Fibroblast of lung (primary cell): ENCODE results near the gene CLIC6. TPM values are rescaled to one million over a fixed set of nuclear protein-coding genes. Genes with fewer than 3 reads are reported as not detected.
"Not testable (repeated sequence)": the region's sequence is repeated elsewhere in the genome, so short reads cannot be mapped to it uniquely, and the experiment has no call there.

ENCODE experiments used
- DNase-seq, 2 donors: peaks; one replicate each; pipeline versions ENCODE4 v3.0.0 to v3.0.0-alpha.2; 2010; ENCODE audit warnings: low read depth in 2 of 2
- H2AFZ ChIP-seq: 2 replicates; pipeline ENCODE4 v1.5.1; 2012; ENCODE audit warnings: low read length, control low read depth, inconsistent platforms
- H3K27ac ChIP-seq: 2 replicates; pipeline ENCODE4 v1.5.1; 2011; ENCODE audit warnings: low read length, control low read depth; ENCODE audit not compliant: insufficient read depth
- H3K27me3 ChIP-seq: 2 replicates; pipeline ENCODE4 v1.5.1; 2011; ENCODE audit warnings: mild to moderate bottlenecking, low read length; ENCODE audit not compliant: control insufficient read depth, insufficient read depth
- H3K36me3 ChIP-seq: 2 replicates; pipeline ENCODE4 v1.5.1; 2011; ENCODE audit warnings: low read length; ENCODE audit not compliant: control insufficient read depth, insufficient read depth
- H3K4me1 ChIP-seq: 2 replicates; pipeline ENCODE4 v1.5.1; 2011; ENCODE audit warnings: low read length; ENCODE audit not compliant: control insufficient read depth, insufficient read depth; ENCODE audit errors: extremely low read depth
- H3K4me2 ChIP-seq: 2 replicates; pipeline ENCODE4 v1.5.1; 2011; ENCODE audit warnings: low read length, control low read depth; ENCODE audit not compliant: insufficient read depth; ENCODE audit errors: extremely low read depth
- H3K4me3 ChIP-seq, 4 experiments: fragments of 200-600 bp in 1 of 4; sonication (generic) in 1 of 4; replicated peaks in 1 of 4; 2 replicates each; pipeline ENCODE4 v1.5.1; 2011 to 2016; ENCODE audit warnings: low read length in 4 of 4, low read depth in 3 of 4, mild to moderate bottlenecking in 3 of 4, control low read depth in 2 of 4, inconsistent platforms in 1 of 4, mixed read lengths in 1 of 4; ENCODE audit not compliant: insufficient read depth in 1 of 4; ENCODE audit errors: control extremely low read depth in 1 of 4
- H3K79me2 ChIP-seq: 2 replicates; pipeline ENCODE4 v1.5.1; 2012; ENCODE audit warnings: mild to moderate bottlenecking, low read length, inconsistent platforms; ENCODE audit not compliant: control insufficient read depth, insufficient read depth
- H3K9ac ChIP-seq: 2 replicates; pipeline ENCODE4 v1.5.1; 2011; ENCODE audit warnings: mild to moderate bottlenecking, low read length, control low read depth; ENCODE audit not compliant: insufficient read depth
- H3K9me3 ChIP-seq: 2 replicates; pipeline ENCODE4 v1.5.1; 2012; ENCODE audit warnings: low read depth, low read length; ENCODE audit not compliant: control insufficient read depth, insufficient read depth
- H4K20me1 ChIP-seq: 2 replicates; pipeline ENCODE4 v1.5.1; 2011; ENCODE audit warnings: low read length; ENCODE audit not compliant: control insufficient read depth, insufficient read depth; ENCODE audit errors: extremely low read depth
- EZH2 ChIP-seq: IDR thresholded peaks from 2 replicates; pipeline ENCODE4 v1.5.1; 2012; ENCODE audit warnings: low read length, control low read depth, mild to moderate bottlenecking; ENCODE audit errors: missing control alignments
- polyA plus RNA-seq, 2 donors: library from polyadenylated mRNA; depleted of rRNA in 1 of 2; stranded (reverse) in 1 of 2; unstranded in 1 of 2; fragments of >200 nt; gene quantifications; 2 replicates each; pipeline ENCODE4 v1.2.1, GENCODE V29; 2011 to 2012; ENCODE audit warnings: missing spikeins in 1 of 2
- total RNA-seq: library from RNA; depleted of rRNA; stranded (reverse); fragments of >200 nt; gene quantifications from 2 replicates; pipeline ENCODE4 v1.2.1, GENCODE V29; 2014
- TF ChIP-seq, protein P1 (sequence below), 2 donors: IDR thresholded peaks in 1 of 2; conservative IDR thresholded peaks in 1 of 2; 1 replicate in 1 of 2; 2 replicates in 1 of 2; pipeline ENCODE4 v1.5.1; 2011 to 2012; ENCODE audit warnings: low read length in 2 of 2, control low read depth in 1 of 2, inconsistent platforms in 1 of 2, low read depth in 1 of 2, mild to moderate bottlenecking in 1 of 2

The CLIC6 gene
- total and polyA plus RNA-seq, 2 donors (not counting 1 experiment from before 2014, with no cell fraction given): 2.0 to 5.3 TPM

GRCh38 chr21:34713621-34714020, 44.8 kb downstream of the CLIC6 start:
- H3K4me2 ChIP-seq: no peak overlapping the region

DNA sequence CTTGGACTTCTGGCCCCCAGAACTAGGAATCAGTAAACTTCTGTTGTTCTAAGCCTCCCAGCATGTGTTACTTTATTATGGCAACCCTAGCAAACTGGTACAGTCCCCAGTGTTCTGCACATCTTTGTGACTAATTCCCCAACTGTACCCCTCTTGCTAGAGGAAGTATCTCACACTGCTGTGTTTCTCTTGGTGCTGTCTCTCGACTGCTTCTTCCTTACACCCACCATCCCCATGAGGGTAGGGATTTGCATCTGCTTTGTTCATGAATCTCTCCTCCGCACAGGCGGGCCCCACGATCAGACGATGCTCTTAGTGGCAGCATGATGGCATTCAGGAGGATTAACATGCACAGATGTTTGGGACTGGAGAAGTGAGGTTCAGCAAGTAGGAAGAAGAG, 46.7 kb downstream of the CLIC6 start:
- Histone ChIP-seq H3K9ac (no peak overlapping the region), H3K4me3 (no peak overlapping the region), H3K79me2 (no peaks in the 10 kb centered on the region), H4K20me1 (no peaks in the 10 kb centered on the region), H3K27ac (no peak overlapping the region), H3K4me1 (no peaks in the 10 kb centered on the region), H2AFZ (no peak overlapping the region), H3K27me3 (no peaks in the 10 kb centered on the region), H3K9me3 (no peaks in the 10 kb centered on the region), H3K36me3 (no peaks in the 10 kb centered on the region), H3K4me2 (no peak overlapping the region)
- TF ChIP-seq EZH2: no peak
- TF ChIP-seq, protein P1, sequence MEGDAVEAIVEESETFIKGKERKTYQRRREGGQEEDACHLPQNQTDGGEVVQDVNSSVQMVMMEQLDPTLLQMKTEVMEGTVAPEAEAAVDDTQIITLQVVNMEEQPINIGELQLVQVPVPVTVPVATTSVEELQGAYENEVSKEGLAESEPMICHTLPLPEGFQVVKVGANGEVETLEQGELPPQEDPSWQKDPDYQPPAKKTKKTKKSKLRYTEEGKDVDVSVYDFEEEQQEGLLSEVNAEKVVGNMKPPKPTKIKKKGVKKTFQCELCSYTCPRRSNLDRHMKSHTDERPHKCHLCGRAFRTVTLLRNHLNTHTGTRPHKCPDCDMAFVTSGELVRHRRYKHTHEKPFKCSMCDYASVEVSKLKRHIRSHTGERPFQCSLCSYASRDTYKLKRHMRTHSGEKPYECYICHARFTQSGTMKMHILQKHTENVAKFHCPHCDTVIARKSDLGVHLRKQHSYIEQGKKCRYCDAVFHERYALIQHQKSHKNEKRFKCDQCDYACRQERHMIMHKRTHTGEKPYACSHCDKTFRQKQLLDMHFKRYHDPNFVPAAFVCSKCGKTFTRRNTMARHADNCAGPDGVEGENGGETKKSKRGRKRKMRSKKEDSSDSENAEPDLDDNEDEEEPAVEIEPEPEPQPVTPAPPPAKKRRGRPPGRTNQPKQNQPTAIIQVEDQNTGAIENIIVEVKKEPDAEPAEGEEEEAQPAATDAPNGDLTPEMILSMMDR (conservative IDR thresholded peaks at IDR 0.05 in 1 of 2, IDR thresholded peaks at IDR 0.05 in 1 of 2; ENCODE audit: low read depth in 1 of 2, low read length in 2 of 2): no peak
- DNase-seq: no peak

More at GRCh38 chr21:34713621-34714020, 44.8 kb downstream of the CLIC6 start:
- no peak overlapping the region for H3K9ac ChIP-seq
- no peaks in the 10 kb centered on the region for H4K20me1 ChIP-seq
- H3K36me3 ChIP-seq: no peaks in the 10 kb centered on the region
- no peaks in the 10 kb centered on the region for H3K4me1 ChIP-seq
- no peaks in the 10 kb centered on the region for H3K9me3 ChIP-seq
- no peaks in the 10 kb centered on the region for H3K27me3 ChIP-seq
- H3K4me3 ChIP-seq: no peak overlapping the region
- no peak overlapping the region for H3K27ac ChIP-seq
- TF ChIP-seq EZH2: no peak
- TF ChIP-seq, protein P1 (conservative IDR thresholded peaks at IDR 0.05 in 1 of 2, IDR thresholded peaks at IDR 0.05 in 1 of 2; ENCODE audit: low read depth in 1 of 2, low read length in 2 of 2): no peak
- DNase-seq: no peak
- H3K79me2 ChIP-seq: no peaks in the 10 kb centered on the region
- no peak overlapping the region for H2AFZ ChIP-seq

GRCh38 chr21:34715985-34716596, 47.3 kb downstream of the CLIC6 start:
- Histone ChIP-seq H3K9ac (no peak overlapping the region), H4K20me1 (no peaks in the 10 kb centered on the region), H3K27me3 (peaks cover 2% of the 10 kb centered on the region), H3K36me3 (no peaks in the 10 kb centered on the region), H3K79me2 (no peaks in the 10 kb centered on the region), H2AFZ (no peak overlapping the region), H3K27ac (no peak overlapping the region), H3K4me2 (no peak overlapping the region), H3K9me3 (no peaks in the 10 kb centered on the region), H3K4me1 (no peaks in the 10 kb centered on the region), H3K4me3 (no peak overlapping the region)
- DNase-seq: no peak
- TF ChIP-seq, protein P1 (conservative IDR thresholded peaks at IDR 0.05 in 1 of 2, IDR thresholded peaks at IDR 0.05 in 1 of 2; ENCODE audit: low read depth in 1 of 2, low read length in 2 of 2): no peak
- no peak for TF ChIP-seq EZH2

GRCh38 chr21:34718529-34718928, 49.7 kb downstream of the CLIC6 start:
- not testable (repeated sequence) for H2AFZ ChIP-seq, H3K27ac ChIP-seq, DNase-seq, H3K36me3 ChIP-seq, H3K4me1 ChIP-seq, H3K9ac ChIP-seq, H3K4me2 ChIP-seq, H4K20me1 ChIP-seq, H3K79me2 ChIP-seq, H3K9me3 ChIP-seq, H3K4me3 ChIP-seq, H3K27me3 ChIP-seq
